ENCODE measurements around the gene KIR2DL1. TPM values are rescaled to one million over a fixed set of nuclear protein-coding genes. Genes with fewer than 3 reads are reported as not detected.
"Not testable (repeated sequence)": the region's sequence is repeated elsewhere in the genome, so short reads cannot be mapped to it uniquely, and the experiment has no call there.

The KIR2DL1 gene
- total and polyA plus RNA-seq, 2 of the 4 experiments (the other 2 are of a cell fraction) = not detected

DNA sequence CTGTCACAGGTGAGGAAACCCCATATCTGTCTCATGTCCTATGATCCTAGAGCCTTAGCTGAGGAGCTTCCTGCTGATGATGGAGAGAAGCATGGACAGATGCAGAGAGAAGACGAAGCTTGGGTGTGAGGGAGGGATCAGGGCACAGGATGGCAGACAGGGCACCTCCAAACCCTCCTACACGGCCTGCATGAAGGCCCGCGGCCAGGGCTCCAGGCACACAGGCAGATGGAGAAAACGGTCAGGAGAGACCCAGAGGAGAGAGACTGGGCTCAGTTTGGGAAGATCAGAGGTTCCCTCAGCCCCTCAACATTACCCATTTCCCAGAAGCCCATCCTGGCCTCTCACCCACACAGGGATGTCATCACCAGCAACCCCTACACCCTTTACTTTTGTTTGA lies 25.5 kb upstream of the KIR2DL1 start:
- intact Hi-C loops (cut with micrococcal nuclease); H3K18ac ChIP-seq (ENCODE audit: low read depth, low read length); DNase-seq; H3K4ac ChIP-seq (ENCODE audit: low read depth, low read length); H3K4me1 ChIP-seq (ENCODE audit: control insufficient read depth, insufficient read depth, low read length); H2AK5ac ChIP-seq (ENCODE audit: low read depth, low read length); H3K4me2 ChIP-seq (ENCODE audit: low read depth, low read length); H2AK9ac ChIP-seq (replicated peaks; ENCODE audit: low read depth, low read length, poor library complexity); CTCF ChIA-PET; H3K27me3 ChIP-seq (ENCODE audit: control insufficient read depth, insufficient read depth, low read length); in situ Hi-C loops (cut with MboI; ENCODE audit: low sequenced_read_pairs); H3K23ac ChIP-seq (ENCODE audit: low read depth, low read length); POLR2A ChIA-PET (ENCODE audit: unreplicated experiment); dilution Hi-C loops (cut with HindIII; ENCODE audit: low sequenced_read_pairs, unreplicated experiment); H2BK15ac ChIP-seq (ENCODE audit: low read depth, low read length); H4K20me1 ChIP-seq (ENCODE audit: insufficient read depth, low read length); H2BK5ac ChIP-seq (ENCODE audit: low read depth, low read length, poor library complexity, severe bottlenecking); H3K79me1 ChIP-seq (ENCODE audit: low read depth in 1 of 2, low read length in 2 of 2); H3K56ac ChIP-seq (ENCODE audit: extremely low read depth, insufficient read depth, low read length); H4K5ac ChIP-seq (ENCODE audit: low read depth, low read length); BruUV-seq (replicated peaks); H3K9me1 ChIP-seq (ENCODE audit: insufficient read depth, low read length); H4K91ac ChIP-seq (ENCODE audit: insufficient read depth, low read depth, low read length); H3K4me3 ChIP-seq (ENCODE audit: insufficient read depth, low read depth, low read length); H3K36me3 ChIP-seq (ENCODE audit: control insufficient read depth, insufficient read depth, low read length); H2BK20ac ChIP-seq (ENCODE audit: low read depth, low read length); ATAC-seq (ENCODE audit: low read depth); H2BK120ac ChIP-seq (ENCODE audit: low read depth, low read length); H3K9ac ChIP-seq (ENCODE audit: low read depth, low read length); H4K8ac ChIP-seq (ENCODE audit: low read depth in 2 of 2, low read length in 2 of 2); H2AFZ ChIP-seq (replicated peaks; ENCODE audit: low read length, poor library complexity); H3K14ac ChIP-seq (replicated peaks; ENCODE audit: low read depth, low read length); H3K27ac ChIP-seq (ENCODE audit: insufficient read depth, low read length): not testable (repeated sequence)
- H3K9me3 ChIP-seq (ENCODE audit: control insufficient read depth, insufficient read depth, low read length) = peaks cover 18% of the 10 kb centered on the region
- WGBS, 2 experiments (ENCODE audit: extremely low coverage in 2 of 2, insufficient read length in 1 of 2) = no CpG with 5 or more reads among the region's 5 CpGs

DNA sequence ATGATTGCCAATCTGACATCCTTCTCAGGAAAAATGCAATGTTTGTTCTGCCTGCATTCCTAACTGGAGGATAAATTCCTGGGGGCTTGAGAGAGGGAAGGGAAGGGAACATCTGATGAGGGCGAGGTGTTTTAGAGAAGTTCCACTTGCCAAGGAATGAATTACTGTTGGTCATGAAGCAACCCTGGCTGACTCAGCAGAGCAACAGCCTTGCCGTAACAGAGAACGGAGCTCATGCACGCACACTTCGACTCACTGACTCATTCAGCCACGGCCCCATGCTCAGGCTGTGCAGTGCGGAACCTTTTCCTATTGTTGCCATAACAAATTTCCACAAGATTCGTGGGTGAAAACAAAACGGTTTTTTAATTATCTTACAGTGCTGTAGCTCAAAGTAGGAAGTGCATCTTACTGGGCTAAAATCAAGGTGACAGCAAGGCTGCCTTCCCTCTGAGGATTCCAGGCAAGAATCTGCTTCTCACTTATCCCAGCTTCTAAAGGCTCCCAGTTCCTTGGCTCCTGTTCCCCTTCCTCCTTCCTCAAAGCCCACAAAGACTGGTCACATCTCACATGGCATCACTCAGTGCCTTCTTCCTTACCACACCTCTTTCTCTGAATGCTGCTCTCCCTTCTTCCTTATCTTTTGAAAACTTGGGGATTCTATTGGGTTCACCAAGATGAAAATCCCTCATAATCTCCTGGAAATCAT lies 21.8 kb upstream of the KIR2DL1 start:
- H3K27me3 ChIP-seq (ENCODE audit: control insufficient read depth, insufficient read depth, low read length); H3K4me2 ChIP-seq (ENCODE audit: low read depth, low read length); H3K4ac ChIP-seq (ENCODE audit: low read depth, low read length); H2AFZ ChIP-seq (replicated peaks; ENCODE audit: low read length, poor library complexity); H2BK15ac ChIP-seq (ENCODE audit: low read depth, low read length); BruUV-seq (replicated peaks); H4K5ac ChIP-seq (ENCODE audit: low read depth, low read length); H3K4me3 ChIP-seq (ENCODE audit: insufficient read depth, low read depth, low read length); H3K9ac ChIP-seq (ENCODE audit: low read depth, low read length); H3K56ac ChIP-seq (ENCODE audit: extremely low read depth, insufficient read depth, low read length); H2BK120ac ChIP-seq (ENCODE audit: low read depth, low read length); H3K27ac ChIP-seq (ENCODE audit: insufficient read depth, low read length); H3K9me1 ChIP-seq (ENCODE audit: insufficient read depth, low read length); H2AK9ac ChIP-seq (replicated peaks; ENCODE audit: low read depth, low read length, poor library complexity); H4K8ac ChIP-seq (ENCODE audit: low read depth in 2 of 2, low read length in 2 of 2); H2BK5ac ChIP-seq (ENCODE audit: low read depth, low read length, poor library complexity, severe bottlenecking); H4K91ac ChIP-seq (ENCODE audit: insufficient read depth, low read depth, low read length); H3K18ac ChIP-seq (ENCODE audit: low read depth, low read length); H3K14ac ChIP-seq (replicated peaks; ENCODE audit: low read depth, low read length); H2BK20ac ChIP-seq (ENCODE audit: low read depth, low read length); H3K36me3 ChIP-seq (ENCODE audit: control insufficient read depth, insufficient read depth, low read length); ATAC-seq (ENCODE audit: low read depth); H3K23ac ChIP-seq (ENCODE audit: low read depth, low read length); in situ Hi-C loops (cut with MboI; ENCODE audit: low sequenced_read_pairs); dilution Hi-C loops (cut with HindIII; ENCODE audit: low sequenced_read_pairs, unreplicated experiment); CTCF ChIA-PET; H3K4me1 ChIP-seq (ENCODE audit: control insufficient read depth, insufficient read depth, low read length); H4K20me1 ChIP-seq (ENCODE audit: insufficient read depth, low read length); DNase-seq; H3K79me1 ChIP-seq (ENCODE audit: low read depth in 1 of 2, low read length in 2 of 2); intact Hi-C loops (cut with micrococcal nuclease); H3K9me3 ChIP-seq (ENCODE audit: control insufficient read depth, insufficient read depth, low read length); H2AK5ac ChIP-seq (ENCODE audit: low read depth, low read length): not testable (repeated sequence)
- no CpG with 5 or more reads among the region's 9 CpGs for WGBS, 2 experiments (ENCODE audit: extremely low coverage in 2 of 2, insufficient read length in 1 of 2)
- POLR2A ChIA-PET (ENCODE audit: unreplicated experiment) = interaction anchor here (0.5 kb wide), 1 partner anchor 168 kb away, joined by 3 read pairs; no protein-coding TSS in a partner anchor

Data from IMR-90 (cell line).